M059J (cell line): ENCODE data around the gene CREB3L1. TPM values are rescaled to one million over a fixed set of nuclear protein-coding genes. Genes with fewer than 3 reads are reported as not detected.
"Not testable (repeated sequence)": the region's sequence is repeated elsewhere in the genome, so short reads cannot be mapped to it uniquely, and the experiment has no call there.

ENCODE experiments used
- DNase-seq: peaks from one replicate; pipeline ENCODE4 v3.0.0-alpha.2; 2012; ENCODE audit warnings: low read depth
- total RNA-seq: library from RNA; depleted of rRNA; stranded (reverse); fragments of >200 nt; shearing (Covaris generic); gene quantifications from 2 replicates; pipeline ENCODE4 v1.2.3, GENCODE V29; 2014

CREB3L1 gene
- total RNA-seq, 1 experiment from 2014 or later = 70.3 TPM

GRCh38 chr11:46295312-46296058 is 18.0 kb downstream of the CREB3L1 start:
- peak; percentile 76 for DNase-seq

- DNase-seq = no peak
Measured at GRCh38 chr11:46296059-46296527, 18.6 kb downstream of the CREB3L1 start.

- peak; percentile 95 for DNase-seq
Measured at GRCh38 chr11:46296528-46297448, 19.3 kb downstream of the CREB3L1 start.

- DNase-seq = peak; percentile 92
Measured at GRCh38 chr11:46298699-46299433, 21.4 kb downstream of the CREB3L1 start.

- DNase-seq = peak; percentile 79
Measured at GRCh38 chr11:46299451-46299961, 22.0 kb downstream of the CREB3L1 start.

- no peak for DNase-seq
Measured at GRCh38 chr11:46300270-46300669, 22.8 kb downstream of the CREB3L1 start.

GRCh38 chr11:46302866-46303265 is 25.4 kb downstream of the CREB3L1 start:
- no peak for DNase-seq

- not testable (repeated sequence) for DNase-seq
Measured at GRCh38 chr11:46304036-46304435, 26.6 kb downstream of the CREB3L1 start.

- DNase-seq = no peak
Measured at GRCh38 chr11:46304605-46305179, 27.2 kb downstream of the CREB3L1 start.

- DNase-seq = peak; percentile 25
Measured at GRCh38 chr11:46305295-46305694, 27.8 kb downstream of the CREB3L1 start.

GRCh38 chr11:46306296-46306853 is 28.9 kb downstream of the CREB3L1 start:
- peak; percentile 84 for DNase-seq

GRCh38 chr11:46307369-46307768 is 29.9 kb downstream of the CREB3L1 start:
- no peak for DNase-seq

- no peak for DNase-seq
Measured at GRCh38 chr11:46307785-46308341, 30.4 kb downstream of the CREB3L1 start.

- DNase-seq = peak; percentile 64
Measured at GRCh38 chr11:46308631-46309419, 31.4 kb downstream of the CREB3L1 start.

GRCh38 chr11:46309814-46310259 is 32.4 kb downstream of the CREB3L1 start:
- DNase-seq = peak; percentile 68

GRCh38 chr11:46315033-46315738 is 37.7 kb downstream of the CREB3L1 start:
- DNase-seq = peak; percentile 72

GRCh38 chr11:46315783-46316563 is 38.5 kb downstream of the CREB3L1 start:
- DNase-seq = no peak

- DNase-seq = no peak
Measured at GRCh38 chr11:46319074-46319453, 41.6 kb downstream of the CREB3L1 start.
